Thyroid gland (tissue), 4 donors: Measurements from ENCODE around the gene PCBP3. TPM values are rescaled to one million over a fixed set of nuclear protein-coding genes. Genes with fewer than 3 reads are reported as not detected.
"Not testable (repeated sequence)": the region's sequence is repeated elsewhere in the genome, so short reads cannot be mapped to it uniquely, and the experiment has no call there.

ENCODE experiments used
- DNase-seq, 2 donors: peaks; one replicate each; pipeline ENCODE4 v3.0.0-alpha.2; 2019
- H3K27ac ChIP-seq, 3 donors: fragments of 200-600 bp; sonication (generic); 1 replicate in 2 of 3; 2 replicates in 1 of 3; pipeline ENCODE4 v1.5.1; 2016 to 2019; ENCODE audit warnings: mild to moderate bottlenecking in 1 of 3, moderate library complexity in 1 of 3
- H3K27me3 ChIP-seq: fragments of 200-600 bp; sonication (generic); one replicate; pipeline ENCODE4 v1.5.1; 2019
- H3K36me3 ChIP-seq, 2 donors: fragments of 200-600 bp; sonication (generic); one replicate each; pipeline ENCODE4 v1.5.1; 2016 to 2019
- H3K4me1 ChIP-seq, 2 donors: fragments of 200-600 bp; sonication (generic); one replicate each; pipeline ENCODE4 v1.5.1; 2017 to 2019
- H3K4me3 ChIP-seq, 3 donors: fragments of 200-600 bp; sonication (generic); replicated peaks in 1 of 3; 1 replicate in 2 of 3; 2 replicates in 1 of 3; pipeline ENCODE4 v1.5.1; 2016; ENCODE audit warnings: mild to moderate bottlenecking in 1 of 3
- H3K9me3 ChIP-seq: fragments of 200-600 bp; sonication (generic); one replicate; pipeline ENCODE4 v1.5.1; 2017
- CTCF ChIP-seq, 6 experiments: fragments of 200-600 bp in 3 of 6; fragments of 450-650 bp in 3 of 6; sonication (generic) in 3 of 6; IDR thresholded peaks; one replicate each; pipeline ENCODE4 v1.5.1; 2016 to 2019; ENCODE audit warnings: antibody characterized with exemption in 6 of 6, mild to moderate bottlenecking in 2 of 6, inconsistent platforms in 1 of 6, moderate library complexity in 1 of 6
- POLR2A ChIP-seq, 2 donors: fragments of 450-650 bp; IDR thresholded peaks; one replicate each; pipeline ENCODE4 v1.6.1; 2017; ENCODE audit warnings: antibody characterized with exemption in 2 of 2, mild to moderate bottlenecking in 2 of 2, moderate library complexity in 1 of 2
- WGBS, 2 donors: methylation state at CpG; one replicate each; pipeline ENCODE4 v1.1.5; 2017; 5-methylcytosine and 5-hydroxymethylcytosine counted together
- intact Hi-C: fragments of 100-400 bp; cut with DNase I; formaldehyde crosslinking; loops from one replicate; pipeline ENCODE4 v1.15.1; 2023
- total RNA-seq, 4 donors: library from RNA; depleted of rRNA; stranded (reverse); fragments of >200 nt; gene quantifications; one replicate each; pipeline ENCODE4 v1.2.3, GENCODE V29; 2016

Gene PCBP3
- total RNA-seq, 4 donors from 2014 or later: 0.33 to 0.98 (median 0.54) TPM; not detected in 1

- no peak for DNase-seq
- H3K4me3 ChIP-seq: no peak overlapping the region
- intact Hi-C loops: no loop called here
- no peaks in the 10 kb centered on the region for H3K4me1 ChIP-seq
- no peak overlapping the region for H3K27ac ChIP-seq
- no peaks in the 10 kb centered on the region for H3K36me3 ChIP-seq
- 82 to 85% methylated on average over 2 of the region's 2 CpGs for WGBS, 2 donors
- H3K9me3 ChIP-seq: no peaks in the 10 kb centered on the region
- TF ChIP-seq CTCF (IDR thresholded peaks at IDR 0.05): no peak
- TF ChIP-seq POLR2A (IDR thresholded peaks at IDR 0.05): no peak
- H3K27me3 ChIP-seq: no peaks in the 10 kb centered on the region
Measured at GRCh38 chr21:45848331-45848730, 204.8 kb downstream of the PCBP3 start.

- Histone ChIP-seq H3K27me3 (no peaks in the 10 kb centered on the region), H3K9me3 (no peaks in the 10 kb centered on the region), H3K4me1 (no peaks in the 10 kb centered on the region), H3K4me3 (no peak overlapping the region), H3K36me3 (no peaks in the 10 kb centered on the region), H3K27ac (no peak overlapping the region)
- TF ChIP-seq CTCF (IDR thresholded peaks at IDR 0.05): no peak
- no peak for TF ChIP-seq POLR2A (IDR thresholded peaks at IDR 0.05)
- WGBS, 2 donors: 59 to 60% methylated on average over 2 of the region's 2 CpGs
- intact Hi-C loops: no loop called here
- no peak for DNase-seq
Measured at GRCh38 chr21:45848805-45849204, 205.3 kb downstream of the PCBP3 start.

GRCh38 chr21:45849651-45850050 is 206.1 kb downstream of the PCBP3 start:
- no peak for DNase-seq
- Histone ChIP-seq H3K4me1 (no peaks in the 10 kb centered on the region), H3K36me3 (no peaks in the 10 kb centered on the region), H3K27ac (no peak overlapping the region), H3K9me3 (no peaks in the 10 kb centered on the region), H3K4me3 (no peak overlapping the region), H3K27me3 (no peaks in the 10 kb centered on the region)
- intact Hi-C loops: no loop called here
- TF ChIP-seq POLR2A (IDR thresholded peaks at IDR 0.05) (no peak), CTCF (IDR thresholded peaks at IDR 0.05) (no peak)
- WGBS, 2 donors: 79 to 86% methylated on average over 10 of the region's 10 CpGs

GRCh38 chr21:45850181-45850580 is 206.7 kb downstream of the PCBP3 start:
- H3K27me3 ChIP-seq: no peaks in the 10 kb centered on the region
- TF ChIP-seq CTCF (IDR thresholded peaks at IDR 0.05) (no peak), POLR2A (IDR thresholded peaks at IDR 0.05) (no peak)
- no peak for DNase-seq
- no peak overlapping the region for H3K4me3 ChIP-seq
- intact Hi-C loops: no loop called here
- H3K36me3 ChIP-seq: no peaks in the 10 kb centered on the region
- H3K27ac ChIP-seq: no peak overlapping the region
- H3K4me1 ChIP-seq: no peaks in the 10 kb centered on the region
- H3K9me3 ChIP-seq: no peaks in the 10 kb centered on the region
- 74 to 84% methylated on average over 4 of the region's 4 CpGs for WGBS, 2 donors

DNA sequence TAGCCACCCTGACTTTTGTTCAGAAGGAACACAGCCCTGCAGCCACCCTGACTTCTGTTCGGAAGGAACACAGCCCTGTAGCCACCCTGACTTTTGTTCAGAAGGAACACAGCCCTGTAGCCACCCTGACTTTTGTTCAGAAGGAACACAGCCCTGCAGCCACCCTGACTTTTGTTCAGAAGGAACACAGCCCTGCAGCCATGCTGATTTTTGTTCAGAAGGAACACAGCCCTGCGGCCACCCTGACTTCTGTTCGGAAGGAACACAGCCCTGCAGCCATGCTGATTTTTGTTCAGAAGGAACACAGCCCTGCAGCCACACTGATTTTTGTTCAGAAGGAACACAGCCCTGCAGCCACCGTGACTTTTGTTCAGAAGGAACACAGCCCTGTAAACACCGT is 208.9 kb downstream of the PCBP3 start:
- H3K27me3 ChIP-seq, H3K27ac ChIP-seq, H3K4me3 ChIP-seq, H3K9me3 ChIP-seq, DNase-seq, intact Hi-C loops, H3K36me3 ChIP-seq, H3K4me1 ChIP-seq: not testable (repeated sequence)
- 61 to 72% methylated on average over 4 to 5 of the region's 5 CpGs for WGBS, 2 donors

GRCh38 chr21:45852886-45853400 is 209.4 kb downstream of the PCBP3 start:
- no peak overlapping the region for H3K27ac ChIP-seq
- no peak overlapping the region for H3K4me3 ChIP-seq
- H3K9me3 ChIP-seq: no peaks in the 10 kb centered on the region
- H3K27me3 ChIP-seq: no peaks in the 10 kb centered on the region
- 84 to 86% methylated on average over 12 of the region's 12 CpGs for WGBS, 2 donors
- no peak for DNase-seq
- H3K4me1 ChIP-seq: no peaks in the 10 kb centered on the region
- intact Hi-C loops: no loop called here
- no peak for TF ChIP-seq POLR2A (IDR thresholded peaks at IDR 0.05)
- H3K36me3 ChIP-seq: no peaks in the 10 kb centered on the region
